ENCODE data around the gene NFYB.

DNA sequence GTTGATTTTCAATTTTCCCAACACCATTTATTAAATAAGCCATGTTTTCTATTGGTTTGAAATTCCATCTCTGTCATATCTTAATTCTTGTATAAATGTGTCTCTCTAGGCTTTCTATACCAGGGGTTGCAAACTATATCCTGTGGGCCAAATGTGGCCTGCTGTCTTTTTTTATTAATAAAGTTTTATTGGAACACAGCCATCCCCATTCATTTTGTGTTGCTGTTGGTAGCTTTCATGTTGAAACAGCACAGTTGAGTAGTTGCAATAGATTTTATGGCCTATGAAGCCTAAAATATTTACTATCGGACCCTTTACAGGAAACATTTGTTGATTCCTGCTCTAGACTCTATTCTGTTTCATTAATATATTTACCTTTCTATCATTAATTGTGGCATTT is 64.3 kb downstream of the NFYB start:
- TF ChIP-seq, protein P1, sequence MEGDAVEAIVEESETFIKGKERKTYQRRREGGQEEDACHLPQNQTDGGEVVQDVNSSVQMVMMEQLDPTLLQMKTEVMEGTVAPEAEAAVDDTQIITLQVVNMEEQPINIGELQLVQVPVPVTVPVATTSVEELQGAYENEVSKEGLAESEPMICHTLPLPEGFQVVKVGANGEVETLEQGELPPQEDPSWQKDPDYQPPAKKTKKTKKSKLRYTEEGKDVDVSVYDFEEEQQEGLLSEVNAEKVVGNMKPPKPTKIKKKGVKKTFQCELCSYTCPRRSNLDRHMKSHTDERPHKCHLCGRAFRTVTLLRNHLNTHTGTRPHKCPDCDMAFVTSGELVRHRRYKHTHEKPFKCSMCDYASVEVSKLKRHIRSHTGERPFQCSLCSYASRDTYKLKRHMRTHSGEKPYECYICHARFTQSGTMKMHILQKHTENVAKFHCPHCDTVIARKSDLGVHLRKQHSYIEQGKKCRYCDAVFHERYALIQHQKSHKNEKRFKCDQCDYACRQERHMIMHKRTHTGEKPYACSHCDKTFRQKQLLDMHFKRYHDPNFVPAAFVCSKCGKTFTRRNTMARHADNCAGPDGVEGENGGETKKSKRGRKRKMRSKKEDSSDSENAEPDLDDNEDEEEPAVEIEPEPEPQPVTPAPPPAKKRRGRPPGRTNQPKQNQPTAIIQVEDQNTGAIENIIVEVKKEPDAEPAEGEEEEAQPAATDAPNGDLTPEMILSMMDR (IDR thresholded peaks at IDR 0.05; ENCODE audit: extremely low read depth in 1 of 2, insufficient read depth in 1 of 2, low read depth in 1 of 2, low read length in 2 of 2) = no peak
- TF ChIP-seq POLR2A (IDR thresholded peaks at IDR 0.05; ENCODE audit: low read depth, low read length) (no peak), EZH2 (IDR thresholded peaks at IDR 0.05; ENCODE audit: borderline replicate concordance, low read depth, low read length, severe bottlenecking) (no peak)
- TF ChIP-seq, protein P2, sequence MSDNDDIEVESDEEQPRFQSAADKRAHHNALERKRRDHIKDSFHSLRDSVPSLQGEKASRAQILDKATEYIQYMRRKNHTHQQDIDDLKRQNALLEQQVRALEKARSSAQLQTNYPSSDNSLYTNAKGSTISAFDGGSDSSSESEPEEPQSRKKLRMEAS (IDR thresholded peaks at IDR 0.05; ENCODE audit: insufficient read depth, insufficient read length) = no peak

Measured in endothelial cell of umbilical vein (primary cell).